Measurements from ENCODE around the gene PDE6C.

PDE6C gene

GRCh38 chr10:93593749-93594148, 18.6 kb upstream of the PDE6C start:
- H3K4me1 ChIP-seq (ENCODE audit: control insufficient read depth, insufficient read depth, low read length, poor library complexity, severe bottlenecking): no peaks in the 10 kb centered on the region
- H3K9me3 ChIP-seq (ENCODE audit: control insufficient read depth, low read length): no peaks in the 10 kb centered on the region
- no peaks in the 10 kb centered on the region for H3K36me3 ChIP-seq (ENCODE audit: control insufficient read depth, insufficient read depth, low read length)
- no peak for DNase-seq
- no peak overlapping the region for H3K27ac ChIP-seq (ENCODE audit: insufficient read depth, low read length, poor library complexity, severe bottlenecking)
- H3K4me3 ChIP-seq (ENCODE audit: insufficient read depth, low read depth, low read length, poor library complexity, severe bottlenecking): no peak overlapping the region
- no peaks in the 10 kb centered on the region for H3K27me3 ChIP-seq (replicated peaks; ENCODE audit: control insufficient read depth, insufficient read depth, low read length, poor library complexity, severe bottlenecking)

- no peaks in the 10 kb centered on the region for H3K36me3 ChIP-seq (ENCODE audit: control insufficient read depth, insufficient read depth, low read length)
- no peak overlapping the region for H3K4me3 ChIP-seq (ENCODE audit: insufficient read depth, low read depth, low read length, poor library complexity, severe bottlenecking)
- no peak for DNase-seq
- no peaks in the 10 kb centered on the region for H3K9me3 ChIP-seq (ENCODE audit: control insufficient read depth, low read length)
- H3K4me1 ChIP-seq (ENCODE audit: control insufficient read depth, insufficient read depth, low read length, poor library complexity, severe bottlenecking): no peaks in the 10 kb centered on the region
- no peak overlapping the region for H3K27ac ChIP-seq (ENCODE audit: insufficient read depth, low read length, poor library complexity, severe bottlenecking)
- H3K27me3 ChIP-seq (replicated peaks; ENCODE audit: control insufficient read depth, insufficient read depth, low read length, poor library complexity, severe bottlenecking): no peaks in the 10 kb centered on the region
These were observed 17.8 kb upstream of the PDE6C start for GRCh38 chr10:93594518-93594917.

GRCh38 chr10:93595378-93596161, 16.8 kb upstream of the PDE6C start:
- Histone ChIP-seq H3K27me3 (replicated peaks; ENCODE audit: control insufficient read depth, insufficient read depth, low read length, poor library complexity, severe bottlenecking) (no peaks in the 10 kb centered on the region), H3K36me3 (ENCODE audit: control insufficient read depth, insufficient read depth, low read length) (no peaks in the 10 kb centered on the region), H3K4me1 (ENCODE audit: control insufficient read depth, insufficient read depth, low read length, poor library complexity, severe bottlenecking) (no peaks in the 10 kb centered on the region), H3K9me3 (ENCODE audit: control insufficient read depth, low read length) (no peaks in the 10 kb centered on the region), H3K4me3 (ENCODE audit: insufficient read depth, low read depth, low read length, poor library complexity, severe bottlenecking) (no peak overlapping the region), H3K27ac (ENCODE audit: insufficient read depth, low read length, poor library complexity, severe bottlenecking) (no peak overlapping the region)
- no peak for DNase-seq

- no peaks in the 10 kb centered on the region for H3K9me3 ChIP-seq (ENCODE audit: control insufficient read depth, low read length)
- no peaks in the 10 kb centered on the region for H3K27me3 ChIP-seq (replicated peaks; ENCODE audit: control insufficient read depth, insufficient read depth, low read length, poor library complexity, severe bottlenecking)
- H3K4me1 ChIP-seq (ENCODE audit: control insufficient read depth, insufficient read depth, low read length, poor library complexity, severe bottlenecking): no peaks in the 10 kb centered on the region
- H3K27ac ChIP-seq (ENCODE audit: insufficient read depth, low read length, poor library complexity, severe bottlenecking): no peak overlapping the region
- H3K4me3 ChIP-seq (ENCODE audit: insufficient read depth, low read depth, low read length, poor library complexity, severe bottlenecking): no peak overlapping the region
- DNase-seq: no peak
- no peaks in the 10 kb centered on the region for H3K36me3 ChIP-seq (ENCODE audit: control insufficient read depth, insufficient read depth, low read length)
These were observed 15.8 kb upstream of the PDE6C start for GRCh38 chr10:93596539-93596938.

GRCh38 chr10:93597075-93597599, 15.2 kb upstream of the PDE6C start:
- no peak overlapping the region for H3K27ac ChIP-seq (ENCODE audit: insufficient read depth, low read length, poor library complexity, severe bottlenecking)
- H3K27me3 ChIP-seq (replicated peaks; ENCODE audit: control insufficient read depth, insufficient read depth, low read length, poor library complexity, severe bottlenecking): peaks cover under 1% of the 10 kb centered on the region
- no peaks in the 10 kb centered on the region for H3K4me1 ChIP-seq (ENCODE audit: control insufficient read depth, insufficient read depth, low read length, poor library complexity, severe bottlenecking)
- DNase-seq: no peak
- H3K36me3 ChIP-seq (ENCODE audit: control insufficient read depth, insufficient read depth, low read length): no peaks in the 10 kb centered on the region
- no peak overlapping the region for H3K4me3 ChIP-seq (ENCODE audit: insufficient read depth, low read depth, low read length, poor library complexity, severe bottlenecking)
- no peaks in the 10 kb centered on the region for H3K9me3 ChIP-seq (ENCODE audit: control insufficient read depth, low read length)

GRCh38 chr10:93598157-93598556, 14.2 kb upstream of the PDE6C start:
- peaks cover 4% of the 10 kb centered on the region for H3K27me3 ChIP-seq (replicated peaks; ENCODE audit: control insufficient read depth, insufficient read depth, low read length, poor library complexity, severe bottlenecking)
- no peak overlapping the region for H3K27ac ChIP-seq (ENCODE audit: insufficient read depth, low read length, poor library complexity, severe bottlenecking)
- DNase-seq: no peak
- no peaks in the 10 kb centered on the region for H3K4me1 ChIP-seq (ENCODE audit: control insufficient read depth, insufficient read depth, low read length, poor library complexity, severe bottlenecking)
- H3K9me3 ChIP-seq (ENCODE audit: control insufficient read depth, low read length): no peaks in the 10 kb centered on the region
- no peak overlapping the region for H3K4me3 ChIP-seq (ENCODE audit: insufficient read depth, low read depth, low read length, poor library complexity, severe bottlenecking)
- H3K36me3 ChIP-seq (ENCODE audit: control insufficient read depth, insufficient read depth, low read length): no peaks in the 10 kb centered on the region

GRCh38 chr10:93599335-93599734, 13.0 kb upstream of the PDE6C start:
- Histone ChIP-seq H3K4me3 (ENCODE audit: insufficient read depth, low read depth, low read length, poor library complexity, severe bottlenecking) (no peak overlapping the region), H3K27ac (ENCODE audit: insufficient read depth, low read length, poor library complexity, severe bottlenecking) (no peak overlapping the region), H3K36me3 (ENCODE audit: control insufficient read depth, insufficient read depth, low read length) (no peaks in the 10 kb centered on the region), H3K4me1 (ENCODE audit: control insufficient read depth, insufficient read depth, low read length, poor library complexity, severe bottlenecking) (no peaks in the 10 kb centered on the region), H3K27me3 (replicated peaks; ENCODE audit: control insufficient read depth, insufficient read depth, low read length, poor library complexity, severe bottlenecking) (peaks cover 4% of the 10 kb centered on the region), H3K9me3 (ENCODE audit: control insufficient read depth, low read length) (no peaks in the 10 kb centered on the region)
- no peak for DNase-seq

GRCh38 chr10:93599778-93600177, 12.6 kb upstream of the PDE6C start:
- Histone ChIP-seq H3K36me3 (ENCODE audit: control insufficient read depth, insufficient read depth, low read length) (no peaks in the 10 kb centered on the region), H3K27me3 (replicated peaks; ENCODE audit: control insufficient read depth, insufficient read depth, low read length, poor library complexity, severe bottlenecking) (peaks cover 4% of the 10 kb centered on the region), H3K4me1 (ENCODE audit: control insufficient read depth, insufficient read depth, low read length, poor library complexity, severe bottlenecking) (no peaks in the 10 kb centered on the region), H3K9me3 (ENCODE audit: control insufficient read depth, low read length) (no peaks in the 10 kb centered on the region), H3K27ac (ENCODE audit: insufficient read depth, low read length, poor library complexity, severe bottlenecking) (no peak overlapping the region), H3K4me3 (ENCODE audit: insufficient read depth, low read depth, low read length, poor library complexity, severe bottlenecking) (no peak overlapping the region)
- DNase-seq: no peak

GRCh38 chr10:93600446-93601145, 11.7 kb upstream of the PDE6C start:
- H3K9me3 ChIP-seq (ENCODE audit: control insufficient read depth, low read length): no peaks in the 10 kb centered on the region
- H3K27me3 ChIP-seq (replicated peaks; ENCODE audit: control insufficient read depth, insufficient read depth, low read length, poor library complexity, severe bottlenecking): peaks cover 4% of the 10 kb centered on the region
- no peaks in the 10 kb centered on the region for H3K4me1 ChIP-seq (ENCODE audit: control insufficient read depth, insufficient read depth, low read length, poor library complexity, severe bottlenecking)
- DNase-seq: no peak
- no peak overlapping the region for H3K27ac ChIP-seq (ENCODE audit: insufficient read depth, low read length, poor library complexity, severe bottlenecking)
- H3K36me3 ChIP-seq (ENCODE audit: control insufficient read depth, insufficient read depth, low read length): no peaks in the 10 kb centered on the region
- no peak overlapping the region for H3K4me3 ChIP-seq (ENCODE audit: insufficient read depth, low read depth, low read length, poor library complexity, severe bottlenecking)

- Histone ChIP-seq H3K27ac (ENCODE audit: insufficient read depth, low read length, poor library complexity, severe bottlenecking) (no peak within 1 kb of the TSS), H3K9me3 (ENCODE audit: control insufficient read depth, low read length) (no peaks in the 10 kb centered on the region), H3K36me3 (ENCODE audit: control insufficient read depth, insufficient read depth, low read length) (no peaks in the 10 kb centered on the region), H3K4me3 (ENCODE audit: insufficient read depth, low read depth, low read length, poor library complexity, severe bottlenecking) (no peak within 1 kb of the TSS), H3K4me1 (ENCODE audit: control insufficient read depth, insufficient read depth, low read length, poor library complexity, severe bottlenecking) (no peaks in the 10 kb centered on the region), H3K27me3 (replicated peaks; ENCODE audit: control insufficient read depth, insufficient read depth, low read length, poor library complexity, severe bottlenecking) (peaks cover 4% of the 10 kb centered on the region)
- DNase-seq: no peak
These were observed 11.1 kb upstream of the PDE6C start, which contains the start of gene RBP4 for GRCh38 chr10:93601146-93601773. Gene RBP4, minus strand, starts transcription at chr10:93601235. Its CDS starts 207 bp downstream, at chr10:93601028.

Data from effector memory CD4-positive, alpha-beta T cell (primary cell).